ENCODE measurements around the gene IPP.

GRCh38 chr1:45752014-45752413 is 1.6 kb upstream of the IPP start:
- TF ChIP-seq POLR2A (IDR thresholded peaks at IDR 0.05) (no peak), CTCF (IDR thresholded peaks at IDR 0.05 in 4 of 5, conservative IDR thresholded peaks at IDR 0.05 in 1 of 5) (no peak)

All from gastrocnemius medialis (tissue), 4 donors.